A549 (cell line): ENCODE measurements around the gene SND1. TPM values are rescaled to one million over a fixed set of nuclear protein-coding genes. Genes with fewer than 3 reads are reported as not detected.

Experiments used
- ATAC-seq, 2 experiments: fragments of 200-7000 bp in 1 of 2; fragments of >200 bp in 1 of 2; cut with Nextera tagmentation in 1 of 2; cut with Tn5 transposase in 1 of 2; 3 replicates each; pipeline versions ENCODE4 v1.8.0 to v1.9.1; 2018 to 2020; ENCODE audit warnings: mild to moderate bottlenecking in 1 of 2, moderate library complexity in 1 of 2
- CTCF ChIA-PET: fragments of 300-600 bp; sonication (Branson Sonifier 250); formaldehyde crosslinking; extraction: SDS; loops from one replicate; lab custom pipeline; 2021; ENCODE audit warnings: antibody characterized with exemption, inconsistent platforms; lab: Yijun Ruan, JAX
- POLR2A ChIA-PET: fragments of 350-600 bp; formaldehyde crosslinking; extraction: SDS; loops from one replicate; lab custom pipeline; 2021; ENCODE audit warnings: antibody characterized with exemption, inconsistent platforms; lab: Yijun Ruan, JAX
- DNase-seq, 2 experiments: peaks; one replicate each; pipeline versions ENCODE4 v3.0.0 to v3.0.0-alpha.2; 2011 to 2016; ENCODE audit warnings: low read depth in 1 of 2, low spot score in 1 of 2
- FAIRE-seq: peaks from 2 replicates; lab custom pipeline; 2011; peaks lifted over from hg19 to GRCh38; lab: Jason Lieb, UNC
- H3K27ac ChIP-seq, 2 experiments: fragments of >200 bp; sonication (Bioruptor Twin); formaldehyde crosslinking; 3 replicates each; pipeline ENCODE4 v1.5.1; 2016 to 2017
- H3K4me1 ChIP-seq: fragments of >200 bp; sonication (Bioruptor Twin); formaldehyde crosslinking; 3 replicates; pipeline ENCODE4 v1.6.1; 2016
- H3K4me2 ChIP-seq: fragments of >200 bp; sonication (Bioruptor Twin); formaldehyde crosslinking; 3 replicates; pipeline ENCODE4 v1.6.1; 2016
- H3K4me3 ChIP-seq: fragments of >200 bp; sonication (Bioruptor Twin); formaldehyde crosslinking; 3 replicates; pipeline ENCODE4 v1.5.1; 2016
- H3K9me3 ChIP-seq: fragments of >200 bp; sonication (Bioruptor Twin); formaldehyde crosslinking; 3 replicates; pipeline ENCODE4 v1.6.1; 2016
- BHLHE40 ChIP-seq: IDR thresholded peaks from 2 replicates; pipeline ENCODE4 v1.6.1; 2012; ENCODE audit warnings: low read depth, low read length, inconsistent platforms
- CEBPB ChIP-seq, 2 experiments: fragments of >200 bp in 1 of 2; sonication (Bioruptor Twin) in 1 of 2; formaldehyde crosslinking in 1 of 2; IDR thresholded peaks; 2 replicates each; pipeline ENCODE4 v1.6.1; 2012 to 2016
- E2F6 ChIP-seq: IDR thresholded peaks from 2 replicates; pipeline ENCODE4 v1.6.1; 2012; ENCODE audit warnings: low read depth, borderline replicate concordance
- EHF ChIP-seq: fragments of 250-450 bp; sonication (Bioruptor Pico); IDR thresholded peaks from 2 replicates; pipeline ENCODE4 v1.5.0; 2020; ENCODE audit warnings: mild to moderate bottlenecking
- EHMT2 ChIP-seq: fragments of 200-600 bp; sonication (generic); IDR thresholded peaks from 2 replicates; pipeline ENCODE4 v1.6.1; 2016; ENCODE audit warnings: antibody characterized with exemption, low read depth, mild to moderate bottlenecking, moderate library complexity
- FOXS1 ChIP-seq: fragments of 250-450 bp; sonication (Bioruptor Pico); IDR thresholded peaks from 2 replicates; pipeline ENCODE4 v1.5.0; 2020; ENCODE audit warnings: mild to moderate bottlenecking, moderate library complexity
- GATA3 ChIP-seq: IDR thresholded peaks from 2 replicates; pipeline ENCODE4 v1.6.1; 2012; ENCODE audit warnings: borderline replicate concordance
- HES2 ChIP-seq: fragments of >200 bp; sonication (Bioruptor Twin); formaldehyde crosslinking; IDR thresholded peaks from 2 replicates; pipeline ENCODE4 v1.6.1; 2016
- HMGXB4 ChIP-seq: fragments of 250-450 bp; sonication (Bioruptor Pico); IDR thresholded peaks from 2 replicates; pipeline ENCODE4 v1.5.0; 2021; ENCODE audit warnings: mild to moderate bottlenecking, moderate library complexity, borderline replicate concordance
- HOXB13 ChIP-seq: fragments of 250-450 bp; sonication (Bioruptor Pico); IDR thresholded peaks from 2 replicates; pipeline ENCODE4 v1.5.0; 2020; ENCODE audit warnings: low read depth, mild to moderate bottlenecking, moderate library complexity
- KDM1A ChIP-seq: fragments of 200-600 bp; sonication (generic); IDR thresholded peaks from 2 replicates; pipeline ENCODE4 v1.6.1; 2016; ENCODE audit warnings: low read depth, mild to moderate bottlenecking
- KDM5A ChIP-seq: fragments of 200-600 bp; sonication (generic); IDR thresholded peaks from 2 replicates; pipeline ENCODE4 v1.6.1; 2016; ENCODE audit warnings: antibody characterized with exemption, mild to moderate bottlenecking
- MAFK ChIP-seq: fragments of 450-650 bp; IDR thresholded peaks from 2 replicates; pipeline ENCODE4 v1.6.1; 2014; ENCODE audit not compliant: partially characterized antibody
- NFE2L2 ChIP-seq: fragments of 150-350 bp; conservative IDR thresholded peaks from 2 replicates; pipeline ENCODE4 v1.6.1; 2014; ENCODE audit warnings: low read length
- NR3C1 ChIP-seq: fragments of >200 bp; sonication (Bioruptor Twin); formaldehyde crosslinking; IDR thresholded peaks from 3 replicates; pipeline ENCODE4 v1.6.1; 2017
- PHF8 ChIP-seq: fragments of 200-600 bp; sonication (generic); IDR thresholded peaks from 2 replicates; pipeline ENCODE4 v1.6.1; 2016; ENCODE audit warnings: low read depth, mild to moderate bottlenecking, antibody characterized with exemption, moderate library complexity, borderline replicate concordance
- POLR2A ChIP-seq: IDR thresholded peaks from 2 replicates; pipeline ENCODE4 v1.6.1; 2012; ENCODE audit warnings: mild to moderate bottlenecking, low read length
- RCOR1 ChIP-seq: fragments of 150-350 bp; IDR thresholded peaks from 2 replicates; pipeline ENCODE4 v1.6.1; 2014; ENCODE audit warnings: antibody characterized with exemption, low read length, low read depth
- SMC3 ChIP-seq: fragments of >200 bp; sonication (Bioruptor Twin); formaldehyde crosslinking; IDR thresholded peaks from 3 replicates; pipeline ENCODE4 v1.6.1; 2018; ENCODE audit warnings: inconsistent platforms
- TFCP2L1 ChIP-seq: fragments of 250-450 bp; sonication (Bioruptor Pico); IDR thresholded peaks from 2 replicates; pipeline ENCODE4 v1.5.0; 2021; ENCODE audit warnings: mild to moderate bottlenecking
- USF2 ChIP-seq: fragments of 450-650 bp; IDR thresholded peaks from 2 replicates; pipeline ENCODE4 v1.6.1; 2014; ENCODE audit warnings: antibody characterized with exemption
- ZNF302 ChIP-seq: fragments of 250-450 bp; sonication (Bioruptor Pico); IDR thresholded peaks from 2 replicates; pipeline ENCODE4 v1.9.0; 2021; ENCODE audit warnings: inconsistent platforms, mild to moderate bottlenecking, moderate library complexity
- WGBS: methylation state at CpG from one replicate; pipeline ENCODE4 v1.1.6; 2017; ENCODE audit errors: missing lambda C conversion rate; 5-methylcytosine and 5-hydroxymethylcytosine counted together
- polyA plus RNA-seq, 4 experiments: library from polyadenylated mRNA; depleted of rRNA in 3 of 4; stranded (reverse); fragments of >200 nt; fragmentation: RNase III in 1 of 4; extraction: RNeasy Plus Mini Kit Qiagen cat#74134 plus additional on column Dnase treatment in 1 of 4; gene quantifications; 2 replicates in 3 of 4; 3 replicates in 1 of 4; pipeline ENCODE4 v1.2.3, GENCODE V29; 2011 to 2017

The SND1 gene
- polyA plus RNA-seq, 2 of the 4 experiments (the other 2 are of a cell fraction), result 102 to 138 TPM

DNA sequence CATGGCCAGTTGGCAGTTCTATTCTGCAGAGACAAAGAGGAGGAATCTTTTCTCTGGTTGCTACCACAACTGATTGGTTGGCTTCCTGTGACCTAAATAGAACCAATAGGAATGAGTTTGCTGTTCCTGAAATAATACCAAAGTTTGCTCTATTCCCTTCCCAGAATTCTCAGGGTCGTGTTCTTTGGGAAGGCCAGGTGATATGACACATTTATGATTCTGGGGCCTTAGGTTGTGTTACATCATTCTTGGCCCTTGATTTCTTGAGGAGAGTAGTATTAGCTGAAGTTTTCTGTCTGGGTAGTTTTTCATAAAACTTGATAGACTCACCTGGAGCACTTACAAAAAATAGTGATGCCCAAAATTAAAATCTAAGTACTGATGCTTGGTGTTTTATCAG is 207.3 kb downstream of the SND1 start:
- no peak for ATAC-seq

GRCh38 chr7:127862525-127862924 is 210.5 kb downstream of the SND1 start:
- Histone ChIP-seq H3K9me3 (no peaks in the 10 kb centered on the region), H3K4me3 (no peak overlapping the region), H3K4me2 (no peak overlapping the region), H3K27ac (no peak overlapping the region), H3K4me1 (peaks cover 8% of the 10 kb centered on the region; the same call in 2 of the 3 replicates)
- TF ChIP-seq HMGXB4 (CRISPR knock-in tag) (no peak), HES2 (no peak), BHLHE40 (no peak)
- ChIA-PET CTCF (interaction anchor here (1.3 kb wide), 1 partner anchor 154 kb away, joined by 3 read pairs; no protein-coding TSS in a partner anchor), POLR2A (no interaction called here)
- FAIRE-seq, result no peak
- DNase-seq, result no peak
- WGBS, result 95% methylated on average over 5 of the region's 5 CpGs
- no peak for ATAC-seq

More for the DNA sequence above, 207.3 kb downstream of the SND1 start:
- CTCF ChIA-PET, result interaction anchor here (1.2 kb wide), 1 partner anchor 22 kb away, joined by 3 read pairs; no protein-coding TSS in a partner anchor
- no peaks in the 10 kb centered on the region for H3K4me1 ChIP-seq
- no peaks in the 10 kb centered on the region for H3K9me3 ChIP-seq
- H3K27ac ChIP-seq, result no peak overlapping the region
- TF ChIP-seq KDM5A (no peak), POLR2A (no peak), TFCP2L1 (no peak), NR3C1 (no peak), ZNF302 (CRISPR knock-in tag) (no peak)
- H3K4me2 ChIP-seq, result no peak overlapping the region
- H3K4me3 ChIP-seq, result no peak overlapping the region
- POLR2A ChIA-PET, result no interaction called here
- no peak for FAIRE-seq
- WGBS, result 0% methylated on average over 1 of the region's 1 CpG
- DNase-seq, result no peak

DNA sequence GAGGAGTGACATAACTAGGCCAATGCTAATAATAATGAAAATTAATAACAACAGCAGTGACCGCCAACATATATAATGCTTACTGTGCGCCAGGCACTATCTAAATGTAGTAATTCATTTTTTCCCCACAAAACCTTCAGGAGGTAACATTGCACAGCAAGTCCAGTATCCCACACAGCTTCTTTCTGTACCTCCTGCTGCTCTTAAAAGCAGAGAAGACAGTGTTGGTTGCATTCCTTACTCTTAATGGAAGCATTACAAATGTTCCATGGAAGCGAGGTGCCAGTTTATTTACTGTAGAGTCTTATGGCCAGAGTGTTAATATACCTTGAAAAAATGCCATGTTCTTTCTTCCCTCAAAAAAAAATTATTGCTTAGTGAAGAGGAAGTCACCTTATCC is 211.1 kb downstream of the SND1 start:
- Histone ChIP-seq H3K27ac (no peak overlapping the region), H3K4me2 (no peak overlapping the region), H3K4me3 (no peak overlapping the region), H3K9me3 (no peaks in the 10 kb centered on the region), H3K4me1 (peaks cover 8% of the 10 kb centered on the region; the same call in 2 of the 3 replicates)
- FAIRE-seq (no peak), DNase-seq (no peak), ATAC-seq (no peak)
- CTCF ChIA-PET, result interaction anchor here (1.1 to 1.3 kb wide), 2 partner anchors 14 to 154 kb away, joined by 3 read pairs; no protein-coding TSS in a partner anchor
- POLR2A ChIA-PET, result no interaction called here
- WGBS, result 92% methylated on average over 3 of the region's 3 CpGs
- TF ChIP-seq USF2, result no peak
- TF ChIP-seq EHF (CRISPR knock-in tag), result no peak
- TF ChIP-seq SMC3, result no peak
- no peak for TF ChIP-seq TFCP2L1
- TF ChIP-seq FOXS1 (CRISPR knock-in tag), result no peak
- no peak for TF ChIP-seq E2F6
- no peak for TF ChIP-seq CEBPB (IDR thresholded peaks at IDR 0.05)
- TF ChIP-seq PHF8, result no peak
- TF ChIP-seq HOXB13 (CRISPR knock-in tag), result no peak
- no peak for TF ChIP-seq MAFK
- TF ChIP-seq RCOR1, result no peak
- TF ChIP-seq NFE2L2, result no peak
- no peak for TF ChIP-seq KDM1A
- TF ChIP-seq EHMT2, result no peak
- no peak for TF ChIP-seq HES2
- no peak for TF ChIP-seq GATA3
